Brain pericyte (primary cell): ENCODE results near the gene MMP25.

Source experiments
- DNase-seq: peaks from one replicate; pipeline ENCODE4 v3.0.0-alpha.2; 2012; ENCODE audit warnings: low read depth, low spot score

MMP25 gene

DNA sequence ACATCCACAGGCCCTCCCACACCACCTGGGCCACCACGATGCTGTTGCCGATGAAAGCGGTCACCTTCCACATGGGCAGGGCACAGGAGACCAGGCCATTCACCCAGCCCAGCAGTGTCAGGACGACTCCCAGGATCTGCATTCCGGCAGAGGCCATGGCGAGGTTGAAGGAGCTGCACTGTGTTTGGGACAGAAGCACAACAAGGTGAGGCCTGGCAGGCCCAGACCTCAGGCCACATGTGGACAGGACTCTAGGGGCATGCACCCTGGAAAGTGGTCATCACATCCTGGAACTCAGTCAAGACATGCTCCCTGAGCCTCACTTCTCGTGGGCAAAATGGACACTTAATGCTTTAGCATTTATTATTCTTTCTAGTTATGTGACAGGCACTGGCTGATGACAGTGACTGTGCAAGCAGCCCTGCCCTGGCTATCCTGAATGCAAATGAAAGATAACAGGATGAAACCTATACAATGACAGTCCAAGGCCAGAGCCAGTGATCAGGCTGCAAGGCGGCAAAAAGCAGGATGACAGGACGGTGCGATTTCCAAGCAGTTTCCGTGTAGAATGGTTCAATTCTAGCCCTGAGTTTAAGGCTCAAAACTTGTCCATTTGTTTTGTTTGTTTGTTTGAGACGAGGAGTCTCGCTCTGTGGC lies 30.4 kb upstream of the MMP25 start:
- DNase-seq, result no peak

- no peak for DNase-seq
Observed at GRCh38 chr16:3017344-3017743, 29.0 kb upstream of the MMP25 start.

DNA sequence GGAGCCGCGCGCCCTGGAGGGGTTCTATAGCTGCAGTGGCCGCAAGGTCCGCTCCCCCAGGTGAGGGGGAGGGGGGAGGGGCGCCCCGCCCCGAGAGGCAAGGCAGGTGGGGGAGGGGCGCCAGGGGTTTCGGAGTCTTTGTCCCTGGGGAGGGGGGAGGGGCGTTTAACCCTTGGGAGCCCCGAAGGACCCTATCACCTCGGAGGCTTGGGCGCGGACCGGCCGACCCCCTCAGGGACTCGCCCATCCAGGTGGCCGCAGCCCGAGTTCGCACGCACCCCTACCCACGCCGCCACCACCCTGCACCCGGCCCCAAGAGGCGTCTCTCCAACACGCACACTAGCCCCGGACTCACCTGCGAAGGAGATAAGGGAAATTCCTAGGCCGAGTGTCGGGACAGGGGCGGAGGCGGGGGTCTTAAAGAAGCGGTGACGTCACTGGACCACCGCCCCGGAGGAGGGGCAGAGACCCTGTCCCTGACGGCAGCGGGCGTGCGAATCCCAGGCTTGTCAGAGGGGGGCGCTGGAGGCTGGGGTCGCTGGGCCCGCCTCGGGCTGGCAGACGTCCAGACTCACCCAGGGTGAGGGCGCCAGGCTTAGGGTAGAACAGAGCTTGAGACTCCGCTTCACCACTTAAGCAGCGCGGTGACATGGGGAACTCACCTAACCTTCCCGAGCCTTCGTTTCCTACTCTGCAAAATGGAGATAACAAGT lies 28.4 kb upstream of the MMP25 start, which contains the start of gene CLDN6:
CLDN6 (minus strand) TSS at position 390 of the 713 bp plus-strand sequence. CDS start 2,162 bp downstream, outside the sequence.
- no peak for DNase-seq

DNA sequence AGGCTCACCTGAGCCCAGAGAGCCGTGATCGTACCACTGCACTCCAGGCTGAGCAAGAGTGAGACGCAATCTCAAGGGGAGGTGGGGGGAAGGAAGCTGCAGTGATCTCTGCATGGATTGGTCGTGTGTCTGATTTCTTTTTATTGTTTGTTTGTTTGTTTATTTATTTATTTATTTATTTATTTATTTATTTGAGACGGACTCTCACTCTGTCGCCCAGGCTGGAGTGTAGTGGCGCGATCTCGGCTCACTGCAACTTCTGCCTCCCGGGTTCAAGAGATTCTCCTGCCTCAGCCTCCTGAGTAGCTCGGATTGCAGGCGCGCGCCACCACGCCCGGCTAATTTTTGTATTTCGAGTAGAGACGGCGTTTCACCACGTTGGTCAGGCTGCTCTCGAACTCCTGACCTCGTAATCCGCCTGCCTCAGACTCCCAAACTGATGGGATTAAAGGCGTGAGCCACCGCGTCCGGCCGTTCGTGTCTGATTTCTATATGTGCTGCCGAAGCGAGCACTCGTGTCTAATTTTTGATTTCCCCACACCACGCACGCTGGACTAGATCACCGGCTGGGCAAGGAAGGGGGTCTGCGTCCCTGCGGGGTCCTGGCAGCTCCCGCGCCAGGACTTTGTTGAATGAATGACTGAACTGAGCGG lies 26.6 kb upstream of the MMP25 start:
- no peak for DNase-seq

- no peak for DNase-seq
Observed at GRCh38 chr16:3020247-3020603, 26.1 kb upstream of the MMP25 start, which contains the start of gene TNFRSF12A. TNFRSF12A (plus strand) TSS chr16:3020368; CDS start chr16:3020398, 30 bp downstream.

- DNase-seq, result no peak
Observed at GRCh38 chr16:3020604-3021448, 25.5 kb upstream of the MMP25 start.

DNA sequence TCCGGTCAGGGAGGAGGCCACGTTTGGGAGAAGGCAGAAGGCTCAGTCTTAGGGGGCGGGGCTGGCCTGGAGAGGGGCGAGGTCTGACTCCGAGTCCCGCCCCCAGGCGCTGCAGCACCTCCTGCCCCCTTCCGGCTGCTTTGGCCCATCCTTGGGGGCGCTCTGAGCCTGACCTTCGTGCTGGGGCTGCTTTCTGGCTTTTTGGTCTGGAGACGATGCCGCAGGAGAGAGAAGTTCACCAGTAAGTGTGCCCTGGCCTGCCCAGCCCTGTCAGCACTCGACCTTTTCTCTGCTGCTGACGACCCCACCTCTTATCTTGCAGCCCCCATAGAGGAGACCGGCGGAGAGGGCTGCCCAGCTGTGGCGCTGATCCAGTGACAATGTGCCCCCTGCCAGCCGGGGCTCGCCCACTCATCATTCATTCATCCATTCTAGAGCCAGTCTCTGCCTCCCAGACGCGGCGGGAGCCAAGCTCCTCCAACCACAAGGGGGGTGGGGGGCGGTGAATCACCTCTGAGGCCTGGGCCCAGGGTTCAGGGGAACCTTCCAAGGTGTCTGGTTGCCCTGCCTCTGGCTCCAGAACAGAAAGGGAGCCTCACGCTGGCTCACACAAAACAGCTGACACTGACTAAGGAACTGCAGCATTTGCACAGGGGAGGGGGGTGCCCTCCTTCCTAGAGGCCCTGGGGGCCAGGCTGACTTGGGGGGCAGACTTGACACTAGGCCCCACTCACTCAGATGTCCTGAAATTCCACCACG lies 24.7 kb upstream of the MMP25 start:
- DNase-seq, result peak; percentile 84

DNA sequence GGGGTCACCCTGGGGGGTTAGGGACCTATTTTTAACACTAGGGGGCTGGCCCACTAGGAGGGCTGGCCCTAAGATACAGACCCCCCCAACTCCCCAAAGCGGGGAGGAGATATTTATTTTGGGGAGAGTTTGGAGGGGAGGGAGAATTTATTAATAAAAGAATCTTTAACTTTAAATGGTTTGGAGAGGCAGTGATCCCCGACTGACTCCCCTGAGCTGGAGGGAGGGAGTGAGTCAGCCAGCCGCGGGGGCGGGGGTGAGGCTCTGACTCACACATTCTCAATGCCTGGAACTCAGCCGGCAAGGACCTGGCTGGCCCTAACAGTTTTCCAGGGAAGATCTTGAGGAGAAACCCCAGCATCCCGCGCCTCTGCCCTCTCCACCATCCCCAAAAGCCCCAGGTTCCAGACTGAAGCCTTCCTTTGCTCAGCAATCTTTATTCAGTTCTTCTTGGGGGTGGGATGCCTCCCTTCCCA lies 24.1 kb upstream of the MMP25 start:
- peak; percentile 74 for DNase-seq

DNA sequence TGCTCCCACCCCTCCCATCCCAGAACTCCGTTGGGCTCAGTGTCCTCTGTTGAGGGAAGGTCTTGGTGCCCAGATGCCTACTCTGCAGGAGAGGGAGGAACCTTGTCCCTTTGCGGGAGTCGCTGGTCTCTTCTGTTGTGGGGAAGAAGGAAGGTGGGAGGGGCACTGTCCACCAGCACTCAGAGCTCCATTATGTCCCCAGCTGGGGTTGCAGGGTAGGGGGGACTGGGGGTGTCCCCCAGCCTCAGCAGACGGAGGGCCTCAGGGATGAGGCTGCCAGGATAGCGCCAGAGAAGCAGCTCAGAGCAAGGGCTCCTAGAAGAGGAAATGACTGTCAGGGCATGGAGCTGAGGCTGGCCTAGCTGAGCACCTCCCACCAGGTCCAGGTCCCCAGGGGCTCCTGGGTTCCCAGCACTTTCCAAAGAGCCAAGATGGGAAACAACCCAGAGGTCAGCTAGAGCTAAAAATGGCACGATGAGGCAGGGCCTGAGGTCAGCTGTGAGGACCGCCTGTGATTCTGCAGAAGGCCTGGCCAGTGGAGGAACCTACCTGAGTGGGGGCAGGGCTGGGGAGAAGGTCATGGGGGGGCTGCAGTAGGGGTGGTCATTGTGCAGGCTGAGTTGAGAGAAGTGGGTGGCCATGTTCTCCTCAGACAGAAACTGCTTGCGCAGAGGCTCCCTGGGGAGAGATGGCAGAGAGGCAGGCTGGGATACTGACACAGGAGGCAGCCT lies 23.5 kb upstream of the MMP25 start:
- no peak for DNase-seq

DNA sequence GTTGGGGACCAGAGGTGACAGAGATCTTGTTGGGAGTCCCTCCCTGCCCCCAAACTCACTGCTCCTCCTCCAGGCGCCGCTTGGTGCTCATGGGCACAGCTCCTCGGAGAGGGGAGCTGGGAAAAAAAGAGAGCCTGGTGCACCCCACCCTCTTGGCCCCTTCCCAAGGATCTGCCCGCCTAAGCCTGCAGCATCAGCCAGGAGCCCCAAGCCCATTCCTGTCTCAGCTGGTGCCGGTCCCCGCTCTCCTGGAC lies 23.0 kb upstream of the MMP25 start:
- DNase-seq, result no peak

DNA sequence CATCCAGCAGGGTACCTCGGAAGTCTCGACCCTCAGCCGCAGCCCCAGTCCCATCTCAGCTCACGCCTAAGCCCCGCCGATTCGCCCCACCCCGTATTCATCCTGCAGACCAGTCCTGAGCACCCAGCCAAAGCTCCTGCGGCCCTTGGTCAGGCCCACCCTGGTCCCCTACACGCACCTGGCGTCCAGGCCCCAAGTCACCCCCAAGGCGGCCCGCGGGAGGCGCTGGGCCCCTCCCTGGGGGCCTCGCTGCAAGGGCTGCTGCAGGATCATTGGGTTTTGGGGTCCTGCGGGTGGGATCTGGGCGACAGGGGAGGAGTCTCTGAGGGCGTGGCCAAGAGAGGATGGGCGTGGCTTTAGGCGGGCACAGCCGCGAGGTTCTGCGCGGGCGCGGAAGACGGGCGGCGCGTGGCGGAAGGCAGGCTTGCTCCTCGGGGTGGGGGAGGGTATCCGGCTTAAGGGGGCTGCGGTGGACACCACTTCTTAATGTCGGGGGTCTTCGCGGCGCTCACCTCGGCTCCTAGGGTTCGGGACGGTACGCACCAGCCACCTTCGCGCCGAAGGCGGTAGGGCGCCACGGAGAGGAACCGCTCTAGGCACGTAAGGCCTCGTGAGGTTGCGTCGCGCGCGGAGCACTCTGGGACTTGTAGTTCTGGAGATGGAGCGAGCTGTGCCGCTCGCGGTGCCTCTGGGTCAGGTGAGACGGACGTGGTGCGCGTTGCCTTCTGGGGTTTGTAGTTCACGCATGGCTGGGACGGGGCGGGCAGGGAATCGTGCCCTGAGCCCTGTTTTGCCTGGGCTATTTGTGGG lies 22.5 kb upstream of the MMP25 start, which contains the start of the genes HCFC1R1 and THOC6:
HCFC1R1 (minus strand) TSS at position 274 of the 810 bp plus-strand sequence; CDS start at position 273, 1 bp downstream.
THOC6 (plus strand) TSS at position 367 of the 810 bp plus-strand sequence; CDS start at position 659, 292 bp downstream.
- DNase-seq, result peak; percentile 92

GRCh38 chr16:3025032-3026002 lies 21.0 kb upstream of the MMP25 start:
- no peak for DNase-seq

- no peak for DNase-seq
Observed at GRCh38 chr16:3026003-3026378, 20.4 kb upstream of the MMP25 start.

GRCh38 chr16:3026609-3027488 lies 19.5 kb upstream of the MMP25 start:
- DNase-seq, result no peak

GRCh38 chr16:3027489-3027795 lies 18.9 kb upstream of the MMP25 start:
- no peak for DNase-seq

- no peak for DNase-seq
Observed at GRCh38 chr16:3027983-3028715, 18.2 kb upstream of the MMP25 start.
